ENCODE data around the gene TOLLIP.

Gene TOLLIP

DNA sequence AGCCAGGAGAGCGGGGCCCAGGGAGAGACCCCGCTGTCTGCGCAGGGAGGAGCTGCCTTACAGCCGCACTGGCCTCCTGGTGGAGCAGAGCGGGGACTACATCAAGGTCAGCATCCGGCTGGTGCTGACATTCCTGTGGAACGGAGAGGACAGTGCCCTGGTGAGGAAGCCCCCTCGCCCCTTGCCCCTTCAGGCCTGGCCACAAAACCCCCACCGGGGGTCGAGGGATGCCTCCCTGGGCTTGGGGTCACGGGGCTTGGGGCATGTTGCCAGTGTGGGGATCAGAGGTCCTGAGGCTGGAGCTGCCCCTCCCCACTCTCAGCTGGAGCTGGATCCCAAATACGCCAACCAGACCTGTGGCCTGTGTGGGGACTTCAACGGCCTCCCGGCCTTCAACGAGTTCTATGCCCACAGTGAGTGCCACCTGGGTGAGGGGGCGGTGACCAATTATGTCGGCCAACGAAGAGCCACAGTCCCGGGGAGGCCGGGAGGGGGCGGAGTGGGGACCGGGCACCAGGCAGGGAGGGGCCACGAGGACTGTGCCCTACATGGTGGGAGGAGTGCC, 82.4 kb downstream of the TOLLIP start:
- H3K36me3 ChIP-seq (ENCODE audit: control insufficient read depth, insufficient read depth, low read length) = no peaks in the 10 kb centered on the region
- H3K9me3 ChIP-seq (ENCODE audit: control insufficient read depth, low read length) = no peaks in the 10 kb centered on the region
- H3K4me3 ChIP-seq (ENCODE audit: insufficient read depth, low read depth, low read length, poor library complexity, severe bottlenecking) = no peak overlapping the region
- DNase-seq = no peak
- no peak overlapping the region for H3K27ac ChIP-seq (ENCODE audit: insufficient read depth, low read length, poor library complexity, severe bottlenecking)
- no peaks in the 10 kb centered on the region for H3K27me3 ChIP-seq (replicated peaks; ENCODE audit: control insufficient read depth, insufficient read depth, low read length, poor library complexity, severe bottlenecking)
- H3K4me1 ChIP-seq (ENCODE audit: control insufficient read depth, insufficient read depth, low read length, poor library complexity, severe bottlenecking) = no peaks in the 10 kb centered on the region

GRCh38 chr11:1226226-1226985, 83.0 kb downstream of the TOLLIP start:
- no peaks in the 10 kb centered on the region for H3K36me3 ChIP-seq (ENCODE audit: control insufficient read depth, insufficient read depth, low read length)
- H3K27ac ChIP-seq (ENCODE audit: insufficient read depth, low read length, poor library complexity, severe bottlenecking) = no peak overlapping the region
- H3K4me1 ChIP-seq (ENCODE audit: control insufficient read depth, insufficient read depth, low read length, poor library complexity, severe bottlenecking) = no peaks in the 10 kb centered on the region
- DNase-seq = no peak
- H3K27me3 ChIP-seq (replicated peaks; ENCODE audit: control insufficient read depth, insufficient read depth, low read length, poor library complexity, severe bottlenecking) = no peaks in the 10 kb centered on the region
- H3K9me3 ChIP-seq (ENCODE audit: control insufficient read depth, low read length) = no peaks in the 10 kb centered on the region
- H3K4me3 ChIP-seq (ENCODE audit: insufficient read depth, low read depth, low read length, poor library complexity, severe bottlenecking) = no peak overlapping the region

- no peak for DNase-seq
- Histone ChIP-seq H3K4me3 (ENCODE audit: insufficient read depth, low read depth, low read length, poor library complexity, severe bottlenecking) (no peak overlapping the region), H3K4me1 (ENCODE audit: control insufficient read depth, insufficient read depth, low read length, poor library complexity, severe bottlenecking) (no peaks in the 10 kb centered on the region), H3K36me3 (ENCODE audit: control insufficient read depth, insufficient read depth, low read length) (no peaks in the 10 kb centered on the region), H3K9me3 (ENCODE audit: control insufficient read depth, low read length) (no peaks in the 10 kb centered on the region), H3K27me3 (replicated peaks; ENCODE audit: control insufficient read depth, insufficient read depth, low read length, poor library complexity, severe bottlenecking) (no peaks in the 10 kb centered on the region), H3K27ac (ENCODE audit: insufficient read depth, low read length, poor library complexity, severe bottlenecking) (no peak overlapping the region)
Observed at GRCh38 chr11:1225386-1226225, 83.8 kb downstream of the TOLLIP start.

GRCh38 chr11:1224491-1225385, 84.7 kb downstream of the TOLLIP start:
- H3K4me3 ChIP-seq (ENCODE audit: insufficient read depth, low read depth, low read length, poor library complexity, severe bottlenecking) = no peak overlapping the region
- H3K36me3 ChIP-seq (ENCODE audit: control insufficient read depth, insufficient read depth, low read length) = no peaks in the 10 kb centered on the region
- no peak overlapping the region for H3K27ac ChIP-seq (ENCODE audit: insufficient read depth, low read length, poor library complexity, severe bottlenecking)
- DNase-seq = no peak
- H3K4me1 ChIP-seq (ENCODE audit: control insufficient read depth, insufficient read depth, low read length, poor library complexity, severe bottlenecking) = no peaks in the 10 kb centered on the region
- H3K27me3 ChIP-seq (replicated peaks; ENCODE audit: control insufficient read depth, insufficient read depth, low read length, poor library complexity, severe bottlenecking) = no peaks in the 10 kb centered on the region
- no peaks in the 10 kb centered on the region for H3K9me3 ChIP-seq (ENCODE audit: control insufficient read depth, low read length)
